ENCODE measurements around the gene COL9A3. TPM values are rescaled to one million over a fixed set of nuclear protein-coding genes. Genes with fewer than 3 reads are reported as not detected.

The COL9A3 gene
- total and polyA plus RNA-seq, 5 donors = 4.3 to 13.0 (median 5.7) TPM

- H3K4me1 ChIP-seq (ENCODE audit: control insufficient read depth, insufficient read depth, low read length) = no peaks in the 10 kb centered on the region
- WGBS = 94% methylated on average over 8 of the region's 8 CpGs
- H3K27ac ChIP-seq (ENCODE audit: low read length) = no peak overlapping the region
- intact Hi-C loops (cut with DNase I) = loop anchor here in 1 of 4 donors (10.0 kb wide), 1 partner anchor 294 kb away; no protein-coding TSS in a partner anchor
- H3K4me3 ChIP-seq (ENCODE audit: low read length) = no peak overlapping the region
- DNase-seq (peak in 1 of 3 donors; percentile 50), ATAC-seq (no peak)
- no peaks in the 10 kb centered on the region for H3K27me3 ChIP-seq (ENCODE audit: control insufficient read depth, insufficient read depth)
- no peaks in the 10 kb centered on the region for H3K9me3 ChIP-seq (ENCODE audit: control insufficient read depth, low read length)
Observed at GRCh38 chr20:62799036-62799435, 17.8 kb upstream of the COL9A3 start.

- no peaks in the 10 kb centered on the region for H3K4me1 ChIP-seq (ENCODE audit: control insufficient read depth, insufficient read depth, low read length)
- H3K27ac ChIP-seq (ENCODE audit: low read length) = no peak overlapping the region
- H3K9me3 ChIP-seq (ENCODE audit: control insufficient read depth, low read length) = no peaks in the 10 kb centered on the region
- 96% methylated on average over 19 of the region's 19 CpGs for WGBS
- intact Hi-C loops (cut with DNase I) = loop anchor here in 1 of 4 donors (10.0 kb wide), 1 partner anchor 295 kb away; no protein-coding TSS in a partner anchor
- ATAC-seq (no peak), DNase-seq (no peak)
- no peaks in the 10 kb centered on the region for H3K27me3 ChIP-seq (ENCODE audit: control insufficient read depth, insufficient read depth)
- no peak overlapping the region for H3K4me3 ChIP-seq (ENCODE audit: low read length)
Observed at GRCh38 chr20:62799459-62799858, 17.4 kb upstream of the COL9A3 start.

- no peak for ATAC-seq
- 83% methylated on average over 10 of the region's 10 CpGs for WGBS
- no peaks in the 10 kb centered on the region for H3K4me1 ChIP-seq (ENCODE audit: control insufficient read depth, insufficient read depth, low read length)
- H3K27me3 ChIP-seq (ENCODE audit: control insufficient read depth, insufficient read depth) = no peaks in the 10 kb centered on the region
- no peaks in the 10 kb centered on the region for H3K9me3 ChIP-seq (ENCODE audit: control insufficient read depth, low read length)
- H3K27ac ChIP-seq (ENCODE audit: low read length) = no peak overlapping the region
- intact Hi-C loops (cut with DNase I) = loop anchor here in 1 of 4 donors (10.0 kb wide), 1 partner anchor 295 kb away; no protein-coding TSS in a partner anchor
- no peak for DNase-seq
- no peak overlapping the region for H3K4me3 ChIP-seq (ENCODE audit: low read length)
Observed at GRCh38 chr20:62799873-62800272, 17.0 kb upstream of the COL9A3 start.

GRCh38 chr20:62800314-62801259 is 16.3 kb upstream of the COL9A3 start:
- DNase-seq (no peak), ATAC-seq (no peak)
- H3K27ac ChIP-seq (ENCODE audit: low read length) = no peak overlapping the region
- WGBS = 81% methylated on average over 26 of the region's 26 CpGs
- H3K9me3 ChIP-seq (ENCODE audit: control insufficient read depth, low read length) = no peaks in the 10 kb centered on the region
- no peak overlapping the region for H3K4me3 ChIP-seq (ENCODE audit: low read length)
- H3K4me1 ChIP-seq (ENCODE audit: control insufficient read depth, insufficient read depth, low read length) = no peaks in the 10 kb centered on the region
- no peaks in the 10 kb centered on the region for H3K27me3 ChIP-seq (ENCODE audit: control insufficient read depth, insufficient read depth)
- intact Hi-C loops (cut with DNase I) = no loop called here

GRCh38 chr20:62801284-62802010 is 15.4 kb upstream of the COL9A3 start:
- Histone ChIP-seq H3K27me3 (ENCODE audit: control insufficient read depth, insufficient read depth) (no peaks in the 10 kb centered on the region), H3K27ac (ENCODE audit: low read length) (peak overlapping the region; percentile 4), H3K4me1 (ENCODE audit: control insufficient read depth, insufficient read depth, low read length) (peaks cover 6% of the 10 kb centered on the region), H3K4me3 (ENCODE audit: low read length) (no peak overlapping the region), H3K9me3 (ENCODE audit: control insufficient read depth, low read length) (no peaks in the 10 kb centered on the region)
- ATAC-seq (peak in 1 of 2 donors; percentile 9), DNase-seq (peak in 1 of 3 donors; percentile 68)
- intact Hi-C loops (cut with DNase I) = no loop called here
- 78% methylated on average over 15 of the region's 15 CpGs for WGBS

- intact Hi-C loops (cut with DNase I) = no loop called here
- Histone ChIP-seq H3K27me3 (ENCODE audit: control insufficient read depth, insufficient read depth) (no peaks in the 10 kb centered on the region), H3K4me1 (ENCODE audit: control insufficient read depth, insufficient read depth, low read length) (peaks cover 9% of the 10 kb centered on the region), H3K27ac (ENCODE audit: low read length) (peak overlapping the region; percentile 10), H3K4me3 (ENCODE audit: low read length) (no peak overlapping the region), H3K9me3 (ENCODE audit: control insufficient read depth, low read length) (no peaks in the 10 kb centered on the region)
- no peak for DNase-seq
- WGBS = 81% methylated on average over 22 of the region's 22 CpGs
- ATAC-seq = no peak
Observed at GRCh38 chr20:62802026-62802712, 14.7 kb upstream of the COL9A3 start.

GRCh38 chr20:62804021-62804626 is 12.7 kb upstream of the COL9A3 start:
- no peak for ATAC-seq
- H3K4me1 ChIP-seq (ENCODE audit: control insufficient read depth, insufficient read depth, low read length) = peaks cover 11% of the 10 kb centered on the region
- WGBS = 18% methylated on average over 25 of the region's 25 CpGs
- DNase-seq = peak in 1 of 3 donors; percentile 61
- peak overlapping the region; percentile 80 for H3K4me3 ChIP-seq (ENCODE audit: low read length)
- intact Hi-C loops (cut with DNase I) = no loop called here
- peak overlapping the region; percentile 27 for H3K27ac ChIP-seq (ENCODE audit: low read length)
- no peaks in the 10 kb centered on the region for H3K9me3 ChIP-seq (ENCODE audit: control insufficient read depth, low read length)
- no peaks in the 10 kb centered on the region for H3K27me3 ChIP-seq (ENCODE audit: control insufficient read depth, insufficient read depth)

- peaks cover 11% of the 10 kb centered on the region for H3K4me1 ChIP-seq (ENCODE audit: control insufficient read depth, insufficient read depth, low read length)
- ATAC-seq (peak; percentile 24 to 37), DNase-seq (peak; percentile 72 to 89 (median 89))
- no peaks in the 10 kb centered on the region for H3K27me3 ChIP-seq (ENCODE audit: control insufficient read depth, insufficient read depth)
- no peaks in the 10 kb centered on the region for H3K9me3 ChIP-seq (ENCODE audit: control insufficient read depth, low read length)
- peak within 1 kb of the TSS; percentile 65 for H3K27ac ChIP-seq (ENCODE audit: low read length)
- H3K4me3 ChIP-seq (ENCODE audit: low read length) = peak within 1 kb of the TSS; percentile 80
- WGBS = under 1% methylated on average over 75 of the region's 77 CpGs
- intact Hi-C loops (cut with DNase I) = loop anchor here in 1 of 4 donors (5.0 kb wide), 1 partner anchor 137 kb away; no protein-coding TSS in a partner anchor
Observed at GRCh38 chr20:62804627-62805154, 12.2 kb upstream of the COL9A3 start, which contains the start of gene OGFR. OGFR (plus strand) TSS chr20:62804835; CDS start chr20:62804860, 25 bp downstream.

- peak overlapping the region; percentile 54 for H3K27ac ChIP-seq (ENCODE audit: low read length)
- ATAC-seq (peak; percentile 5 to 14), DNase-seq (peak in 1 of 3 donors; percentile 69)
- WGBS = under 1% methylated on average over 58 of the region's 58 CpGs
- H3K9me3 ChIP-seq (ENCODE audit: control insufficient read depth, low read length) = no peaks in the 10 kb centered on the region
- intact Hi-C loops (cut with DNase I) = loop anchor here in 1 of 4 donors (5.0 kb wide), 1 partner anchor 138 kb away; no protein-coding TSS in a partner anchor
- no peaks in the 10 kb centered on the region for H3K27me3 ChIP-seq (ENCODE audit: control insufficient read depth, insufficient read depth)
- H3K4me3 ChIP-seq (ENCODE audit: low read length) = peak overlapping the region; percentile 80
- peaks cover 11% of the 10 kb centered on the region for H3K4me1 ChIP-seq (ENCODE audit: control insufficient read depth, insufficient read depth, low read length)
Observed at GRCh38 chr20:62805155-62805710, 11.6 kb upstream of the COL9A3 start.
